Activated CD8-positive, alpha-beta memory T cell treated with anti-CD3 and anti-CD28 coated beads for 48 hours (primary cell): ENCODE results near the gene TMEM8B.

Source experiments
- DNase-seq, 3 experiments: peaks; one replicate each; pipeline ENCODE4 v3.0.0-alpha.2; 2020; ENCODE audit warnings: low read depth in 2 of 3, low spot score in 2 of 3

Gene TMEM8B

GRCh38 chr9:35829084-35829763 is at the start of gene TMEM8B:
Gene TMEM8B, plus strand, starts transcription at chr9:35829228. Its CDS starts 220 bp downstream, at chr9:35829448.
- peak; percentile 81 to 97 (median 88) for DNase-seq

- no peak for DNase-seq
Measured at GRCh38 chr9:35781066-35781465, 48.0 kb upstream of the TMEM8B start.

- no peak for DNase-seq
Measured at GRCh38 chr9:35783418-35783817, 45.6 kb upstream of the TMEM8B start.

- DNase-seq, result no peak
Measured at GRCh38 chr9:35789541-35789940, 39.5 kb upstream of the TMEM8B start.

GRCh38 chr9:35790025-35790384 is 39.0 kb upstream of the TMEM8B start:
- DNase-seq, result no peak

- peak in 1 of 3 experiments; percentile 23 for DNase-seq
Measured at GRCh38 chr9:35790385-35791296, 38.4 kb upstream of the TMEM8B start.

GRCh38 chr9:35791297-35791921 is 37.6 kb upstream of the TMEM8B start, which contains the start of gene NPR2:
Gene NPR2, plus strand, starts transcription at chr9:35791591. Its CDS starts 818 bp downstream, at chr9:35792409.
- no peak for DNase-seq

GRCh38 chr9:35792024-35792813 is 36.8 kb upstream of the TMEM8B start:
- no peak for DNase-seq

- DNase-seq, result no peak
Measured at GRCh38 chr9:35792826-35793225, 36.2 kb upstream of the TMEM8B start.

GRCh38 chr9:35793461-35793860 is 35.6 kb upstream of the TMEM8B start:
- no peak for DNase-seq

- DNase-seq, result no peak
Measured at GRCh38 chr9:35795695-35796094, 33.3 kb upstream of the TMEM8B start.

GRCh38 chr9:35797311-35798109 is 31.5 kb upstream of the TMEM8B start:
- no peak for DNase-seq

- peak in 1 of 3 experiments; percentile 26 for DNase-seq
Measured at GRCh38 chr9:35798658-35799374, 30.2 kb upstream of the TMEM8B start.

GRCh38 chr9:35800530-35800929 is 28.5 kb upstream of the TMEM8B start:
- DNase-seq, result no peak

- no peak for DNase-seq
Measured at GRCh38 chr9:35801328-35802128, 27.5 kb upstream of the TMEM8B start.

GRCh38 chr9:35806101-35806500 is 22.9 kb upstream of the TMEM8B start:
- no peak for DNase-seq

- DNase-seq, result no peak
Measured at GRCh38 chr9:35808433-35808832, 20.6 kb upstream of the TMEM8B start.

- no peak for DNase-seq
Measured at GRCh38 chr9:35810122-35810521, 18.9 kb upstream of the TMEM8B start.
